AG04450 (cell line): Measurements from ENCODE around the gene PLSCR4. TPM values are rescaled to one million over a fixed set of nuclear protein-coding genes. Genes with fewer than 3 reads are reported as not detected.
"Not testable (repeated sequence)": the region's sequence is repeated elsewhere in the genome, so short reads cannot be mapped to it uniquely, and the experiment has no call there.

Source experiments
- CTCF ChIA-PET: fragments of 300-600, 350-600 bp; formaldehyde crosslinking; extraction: SDS; loops from one replicate; lab custom pipeline; 2022; ENCODE audit warnings: antibody characterized with exemption, inconsistent platforms; lab: Charles Lee
- POLR2A ChIA-PET: fragments of 350-600 bp; formaldehyde crosslinking; extraction: SDS; loops from one replicate; lab custom pipeline; 2021; ENCODE audit warnings: antibody characterized with exemption, inconsistent platforms; lab: Yijun Ruan, JAX
- DNase-seq: peaks from one replicate; pipeline ENCODE4 v3.0.0-alpha.2; 2011; ENCODE audit warnings: low read depth, low spot score
- H3K27ac ChIP-seq: one replicate; pipeline ENCODE4 v1.5.1; 2012; ENCODE audit warnings: low read depth, low read length, control low read depth
- H3K27me3 ChIP-seq: one replicate; pipeline ENCODE4 v1.6.0; 2012; ENCODE audit warnings: low read length; ENCODE audit not compliant: control insufficient read depth, insufficient read depth
- H3K4me3 ChIP-seq: 2 replicates; pipeline ENCODE4 v1.5.1; 2011; ENCODE audit warnings: mild to moderate bottlenecking, low read depth, low read length, control low read depth
- H3K9me3 ChIP-seq: 2 replicates; pipeline ENCODE4 v1.5.1; 2012; ENCODE audit warnings: low read length; ENCODE audit not compliant: control insufficient read depth, insufficient read depth
- polyA plus RNA-seq: library from polyadenylated mRNA; depleted of rRNA; stranded (reverse); fragments of >200 nt; gene quantifications from 2 replicates; pipeline ENCODE4 v1.2.3, GENCODE V29; 2011
- TF ChIP-seq, protein P1 (sequence below): IDR thresholded peaks from 2 replicates; pipeline ENCODE4 v1.5.1; 2011; ENCODE audit warnings: low read depth, low read length, control low read depth, inconsistent platforms

PLSCR4 gene
- polyA plus RNA-seq, 1 experiment: 8.5 TPM

DNA sequence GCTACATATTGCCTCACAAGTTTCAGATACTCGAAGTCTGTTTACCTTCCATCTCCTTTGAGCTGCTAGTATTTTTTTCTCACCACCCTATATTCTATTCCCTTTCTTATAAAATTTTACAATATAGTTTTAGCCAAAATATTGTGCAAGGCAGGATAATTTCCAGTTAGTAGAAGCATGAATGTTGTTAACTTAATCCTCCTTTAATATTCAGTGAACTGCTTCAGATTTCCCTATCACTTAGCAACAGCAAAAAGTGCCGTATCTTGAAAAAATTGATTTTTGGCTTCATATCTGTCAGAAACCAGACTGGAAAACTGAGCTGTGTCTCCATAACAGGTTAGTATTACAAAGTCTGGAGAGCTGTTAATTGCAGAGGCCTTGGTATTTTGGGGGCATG, 24.0 kb downstream of the PLSCR4 start:
- H3K27me3 ChIP-seq: no peaks in the 10 kb centered on the region
- POLR2A ChIA-PET: no interaction called here
- TF ChIP-seq, protein P1, sequence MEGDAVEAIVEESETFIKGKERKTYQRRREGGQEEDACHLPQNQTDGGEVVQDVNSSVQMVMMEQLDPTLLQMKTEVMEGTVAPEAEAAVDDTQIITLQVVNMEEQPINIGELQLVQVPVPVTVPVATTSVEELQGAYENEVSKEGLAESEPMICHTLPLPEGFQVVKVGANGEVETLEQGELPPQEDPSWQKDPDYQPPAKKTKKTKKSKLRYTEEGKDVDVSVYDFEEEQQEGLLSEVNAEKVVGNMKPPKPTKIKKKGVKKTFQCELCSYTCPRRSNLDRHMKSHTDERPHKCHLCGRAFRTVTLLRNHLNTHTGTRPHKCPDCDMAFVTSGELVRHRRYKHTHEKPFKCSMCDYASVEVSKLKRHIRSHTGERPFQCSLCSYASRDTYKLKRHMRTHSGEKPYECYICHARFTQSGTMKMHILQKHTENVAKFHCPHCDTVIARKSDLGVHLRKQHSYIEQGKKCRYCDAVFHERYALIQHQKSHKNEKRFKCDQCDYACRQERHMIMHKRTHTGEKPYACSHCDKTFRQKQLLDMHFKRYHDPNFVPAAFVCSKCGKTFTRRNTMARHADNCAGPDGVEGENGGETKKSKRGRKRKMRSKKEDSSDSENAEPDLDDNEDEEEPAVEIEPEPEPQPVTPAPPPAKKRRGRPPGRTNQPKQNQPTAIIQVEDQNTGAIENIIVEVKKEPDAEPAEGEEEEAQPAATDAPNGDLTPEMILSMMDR: no peak
- no peak overlapping the region for H3K4me3 ChIP-seq
- no peak overlapping the region for H3K27ac ChIP-seq
- no peaks in the 10 kb centered on the region; the same call in 1 of the 2 replicates for H3K9me3 ChIP-seq
- CTCF ChIA-PET: interaction anchor here (2.0 kb wide), 1 partner anchor 100 kb away, joined by 7 read pairs; no protein-coding TSS in a partner anchor
- DNase-seq: no peak

DNA sequence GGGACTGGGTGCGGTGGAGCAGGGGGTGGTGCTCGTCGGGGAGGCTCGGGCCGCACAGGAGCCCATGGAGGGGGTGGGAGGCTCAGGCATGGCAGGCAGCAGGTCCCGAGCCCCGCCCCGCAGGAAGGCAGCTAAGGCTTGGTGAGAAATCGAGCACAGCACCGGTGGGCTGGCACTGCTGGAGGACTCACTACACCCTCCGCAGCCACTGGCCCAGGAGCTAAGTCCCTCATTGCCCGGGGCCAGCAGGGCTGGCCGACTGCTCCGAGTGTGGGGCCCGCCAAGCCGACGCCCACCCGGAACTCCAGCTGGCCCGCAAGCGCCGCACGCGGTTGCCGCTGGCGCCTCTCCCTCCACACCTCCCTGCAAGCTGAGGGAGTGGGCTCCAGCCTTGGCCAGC, 25.4 kb downstream of the PLSCR4 start:
- H3K9me3 ChIP-seq, H3K4me3 ChIP-seq, H3K27ac ChIP-seq, CTCF ChIA-PET, H3K27me3 ChIP-seq, POLR2A ChIA-PET, DNase-seq: not testable (repeated sequence)

DNA sequence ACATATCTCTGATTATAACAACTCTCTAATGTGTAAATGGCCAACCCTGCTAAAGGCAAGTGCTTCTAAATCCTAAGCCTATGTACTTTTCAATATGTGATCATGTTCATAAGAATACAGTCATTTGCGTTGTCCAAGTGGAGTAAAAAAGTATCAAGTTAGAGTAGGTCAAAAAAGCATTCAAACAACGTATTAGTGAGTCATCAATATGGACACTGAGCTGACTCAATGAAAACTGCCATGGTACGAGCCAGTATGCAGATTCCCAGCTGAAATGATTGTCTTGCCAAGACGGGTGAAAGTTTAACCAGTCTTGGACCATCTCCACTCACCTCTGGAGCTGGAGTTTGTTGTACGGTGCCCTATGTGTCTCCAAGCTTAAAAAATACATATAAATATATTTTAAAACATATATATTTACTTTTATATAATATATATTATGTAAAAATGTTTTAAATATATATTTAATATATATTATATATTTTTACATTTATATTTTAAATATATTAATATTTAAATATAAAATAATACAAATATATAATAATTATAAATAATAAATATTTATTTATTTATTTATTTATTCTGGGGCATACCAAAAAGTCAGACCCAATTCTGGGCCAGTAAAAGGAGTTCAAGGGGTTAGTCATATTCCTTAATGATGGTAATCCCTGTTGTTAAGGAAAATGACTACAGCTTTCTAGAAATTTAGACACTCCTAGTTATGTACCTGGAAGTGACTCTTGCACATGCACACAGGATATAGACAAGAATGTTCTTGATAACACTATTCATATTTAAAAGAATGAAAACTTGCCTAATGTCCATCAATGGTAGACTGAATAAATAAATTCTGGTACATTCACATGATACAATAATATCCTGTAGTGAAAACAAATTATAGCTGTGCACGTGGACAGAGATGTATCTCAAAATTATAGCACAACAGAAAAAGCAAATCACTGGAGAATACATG, 27.2 kb downstream of the PLSCR4 start:
- Histone ChIP-seq H3K9me3 (no peaks in the 10 kb centered on the region; the same call in 1 of the 2 replicates), H3K4me3 (no peak overlapping the region), H3K27ac (no peak overlapping the region), H3K27me3 (no peaks in the 10 kb centered on the region)
- POLR2A ChIA-PET: interaction anchor here (0.6 kb wide), 1 partner anchor 59 kb away, joined by 3 read pairs; no protein-coding TSS in a partner anchor
- DNase-seq: no peak
- TF ChIP-seq, protein P1: no peak
- CTCF ChIA-PET: interaction anchor here (1.0 to 1.9 kb wide), 3 partner anchors 35 to 366 kb away, joined by 4 to 13 read pairs (median 4); no protein-coding TSS in a partner anchor

DNA sequence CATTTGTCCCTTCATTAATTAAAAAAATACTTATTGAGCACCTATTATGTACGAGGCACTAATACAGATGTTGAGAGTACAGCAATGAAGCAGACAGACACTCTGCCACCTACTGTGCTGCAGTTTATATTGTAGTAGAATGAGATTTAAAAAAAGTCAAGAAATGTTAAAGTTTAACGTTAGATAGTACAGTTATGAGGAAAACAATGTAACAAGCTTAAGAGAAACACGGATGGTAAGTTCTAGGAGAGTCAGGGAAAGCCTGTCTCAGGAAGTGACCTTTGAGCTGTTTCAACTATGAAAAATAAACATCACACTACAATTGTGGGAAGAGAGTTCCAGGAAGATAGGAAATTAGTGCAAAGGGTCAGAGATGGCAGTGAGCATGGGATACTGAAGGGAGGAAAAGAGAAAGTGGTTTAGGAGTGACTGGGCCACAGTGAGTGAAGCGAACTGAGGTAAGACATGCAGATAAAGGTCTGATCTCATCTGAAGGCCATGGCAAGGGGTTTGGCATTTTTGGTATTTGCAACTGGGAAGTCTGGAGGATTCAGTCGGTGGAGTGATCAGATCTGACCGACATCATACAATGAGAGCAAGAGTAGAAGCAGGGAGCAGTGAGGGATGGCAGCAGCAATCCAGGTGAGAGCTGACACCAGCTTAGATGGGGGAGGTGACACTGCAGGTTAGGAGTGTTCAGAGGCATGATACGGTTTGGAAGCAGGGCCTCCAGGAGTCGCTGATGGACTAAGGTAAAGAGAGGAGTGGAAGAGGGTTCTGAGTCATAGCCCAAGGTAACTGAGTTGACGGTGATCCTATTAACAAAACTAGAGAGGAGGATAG, 28.5 kb downstream of the PLSCR4 start:
- DNase-seq: no peak
- POLR2A ChIA-PET: no interaction called here
- CTCF ChIA-PET: interaction anchor here (0.6 to 4.9 kb wide), 3 partner anchors 104 to 355 kb away, joined by 3 to 71 read pairs (median 5); no protein-coding TSS in a partner anchor
- TF ChIP-seq, protein P1: no peak
- Histone ChIP-seq H3K27me3 (no peaks in the 10 kb centered on the region), H3K4me3 (no peak overlapping the region), H3K27ac (no peak overlapping the region), H3K9me3 (no peaks in the 10 kb centered on the region; the same call in 1 of the 2 replicates)

DNA sequence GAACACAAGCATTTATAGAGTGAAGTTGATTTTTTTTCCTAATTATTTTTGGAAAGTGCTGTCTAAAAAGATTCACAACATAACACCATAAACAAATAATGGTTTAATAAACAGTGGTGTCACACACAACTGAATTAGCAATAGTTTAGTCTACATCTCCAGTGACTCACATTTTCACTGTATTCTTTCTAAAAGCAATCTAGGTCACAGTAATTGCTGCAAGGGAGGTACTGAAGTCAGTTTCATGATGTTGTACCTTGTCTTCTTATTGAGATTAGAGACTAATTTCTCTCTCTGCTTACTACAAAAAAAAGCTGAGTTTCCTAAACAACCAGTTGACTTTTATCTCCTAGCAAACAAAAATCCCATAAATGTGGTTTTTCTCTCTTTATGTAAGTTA, 29.6 kb downstream of the PLSCR4 start:
- CTCF ChIA-PET: interaction anchor here (0.7 to 4.9 kb wide), 5 partner anchors 12 to 370 kb away, joined by 3 to 71 read pairs (median 7); no protein-coding TSS in a partner anchor
- DNase-seq: no peak
- Histone ChIP-seq H3K27ac (no peak overlapping the region), H3K27me3 (no peaks in the 10 kb centered on the region), H3K4me3 (no peak overlapping the region), H3K9me3 (no peaks in the 10 kb centered on the region; the same call in 1 of the 2 replicates)
- POLR2A ChIA-PET: no interaction called here
- TF ChIP-seq, protein P1: no peak
